HL-60/S4 treated with phorbol 12-myristate 13-acetate at 8.2 ng/mL for 4 days and 3 days (cell line): ENCODE results near the gene PDE6B.
"Not testable (repeated sequence)": the region's sequence is repeated elsewhere in the genome, so short reads cannot be mapped to it uniquely, and the experiment has no call there.

Experiments
- in situ Hi-C: fragments of 300-500 bp; cut with MboI; formaldehyde crosslinking; loops from 2 replicates; pipeline ENCODE4 v1.15.0; 2022; ENCODE audit warnings: low sequenced_read_pairs

Gene PDE6B

DNA sequence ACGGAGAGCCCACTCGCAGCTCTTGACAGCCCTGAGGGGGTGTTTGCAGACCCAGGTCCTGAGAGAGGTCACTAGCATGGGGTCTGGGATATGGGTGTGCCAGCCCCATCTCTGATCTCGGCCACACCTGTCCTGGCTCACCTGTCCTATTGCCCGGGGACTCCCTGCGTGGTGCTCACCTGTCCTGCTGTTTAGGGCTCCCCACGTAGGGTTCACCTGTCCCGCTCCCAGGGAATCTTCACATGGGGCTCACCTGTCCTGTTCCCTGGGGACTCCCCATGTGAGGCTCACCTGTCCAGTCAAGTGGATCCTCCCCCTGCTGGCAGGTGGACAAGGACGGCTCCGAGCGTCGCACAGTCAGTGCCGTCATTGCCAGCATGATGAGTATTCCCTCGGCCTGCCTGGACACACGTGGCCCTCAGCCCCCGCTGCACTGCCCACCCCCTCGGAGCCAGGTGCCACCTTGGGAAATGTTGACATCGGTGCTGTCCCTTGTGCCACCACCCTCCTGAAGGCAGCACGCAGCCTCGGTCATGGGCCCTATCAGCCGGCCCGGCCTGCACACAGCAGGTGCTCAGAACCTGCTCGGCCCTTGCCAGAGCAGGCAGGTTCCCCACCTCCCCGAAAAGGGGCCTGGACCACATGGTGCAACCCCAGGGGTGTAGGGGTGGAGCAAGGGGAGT is 57.3 kb downstream of the PDE6B start:
- in situ Hi-C loops = no loop called here

DNA sequence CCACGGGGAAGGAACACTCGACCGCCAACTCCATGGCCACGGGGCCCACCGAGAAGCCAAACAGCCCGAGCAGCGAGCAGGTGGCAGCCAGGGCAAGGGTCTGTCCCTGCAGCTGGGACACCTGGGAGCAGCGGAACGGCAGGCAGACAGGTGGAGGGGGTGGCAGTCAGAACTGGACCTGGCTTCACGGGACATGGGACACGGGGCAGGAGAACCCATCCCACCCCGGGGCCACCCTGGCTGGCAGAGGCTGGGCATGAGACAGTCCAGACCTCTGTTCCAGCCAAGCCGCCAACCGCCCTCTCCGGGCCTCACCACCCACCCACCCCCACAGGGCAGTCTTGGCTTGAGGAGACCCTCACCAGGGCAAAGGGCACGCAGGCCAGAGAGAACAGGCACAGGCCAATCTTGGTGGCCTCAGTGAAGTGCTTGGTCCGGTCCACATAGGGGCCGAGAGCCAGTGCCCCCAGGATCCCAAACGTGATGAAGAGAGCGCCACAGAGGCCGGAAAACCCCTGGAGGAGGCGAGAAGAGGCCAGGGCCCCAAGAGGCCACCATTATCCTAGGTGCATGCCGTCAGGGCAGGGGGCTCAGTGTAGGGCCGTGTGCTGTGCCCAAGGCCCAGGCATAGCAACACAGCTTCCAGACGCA is 58.0 kb downstream of the PDE6B start:
- in situ Hi-C loops = no loop called here

DNA sequence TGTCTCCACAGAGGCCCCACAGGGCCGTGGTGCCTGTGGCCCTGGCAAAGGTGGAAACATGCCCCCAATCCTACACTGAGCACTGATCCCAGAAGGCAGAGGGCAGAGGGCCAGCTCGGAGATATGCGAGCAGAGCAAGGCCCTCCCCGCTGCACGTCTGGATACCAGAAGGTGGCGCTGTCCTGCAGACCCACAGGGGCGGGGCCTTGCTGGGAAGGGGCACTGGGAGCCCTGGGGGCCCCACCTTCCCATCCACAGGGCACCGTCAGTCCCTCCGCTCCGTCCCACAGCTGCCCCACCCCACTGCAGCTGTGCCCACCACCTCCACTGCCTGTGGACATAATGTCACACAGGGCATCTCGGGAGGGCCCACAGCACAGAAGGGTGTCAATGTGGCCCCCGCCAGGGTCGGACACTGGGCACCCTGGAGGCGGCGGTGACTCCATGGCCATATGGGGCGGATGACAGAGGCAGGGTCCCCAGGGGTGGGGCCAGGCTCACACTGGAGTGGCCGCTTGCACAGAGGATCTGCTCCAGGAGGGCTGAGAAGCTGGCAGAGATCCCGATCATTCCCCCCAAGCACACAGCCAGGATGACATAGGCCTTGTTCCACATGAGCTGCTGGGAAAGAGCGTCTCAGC is 58.7 kb downstream of the PDE6B start:
- in situ Hi-C loops = no loop called here

DNA sequence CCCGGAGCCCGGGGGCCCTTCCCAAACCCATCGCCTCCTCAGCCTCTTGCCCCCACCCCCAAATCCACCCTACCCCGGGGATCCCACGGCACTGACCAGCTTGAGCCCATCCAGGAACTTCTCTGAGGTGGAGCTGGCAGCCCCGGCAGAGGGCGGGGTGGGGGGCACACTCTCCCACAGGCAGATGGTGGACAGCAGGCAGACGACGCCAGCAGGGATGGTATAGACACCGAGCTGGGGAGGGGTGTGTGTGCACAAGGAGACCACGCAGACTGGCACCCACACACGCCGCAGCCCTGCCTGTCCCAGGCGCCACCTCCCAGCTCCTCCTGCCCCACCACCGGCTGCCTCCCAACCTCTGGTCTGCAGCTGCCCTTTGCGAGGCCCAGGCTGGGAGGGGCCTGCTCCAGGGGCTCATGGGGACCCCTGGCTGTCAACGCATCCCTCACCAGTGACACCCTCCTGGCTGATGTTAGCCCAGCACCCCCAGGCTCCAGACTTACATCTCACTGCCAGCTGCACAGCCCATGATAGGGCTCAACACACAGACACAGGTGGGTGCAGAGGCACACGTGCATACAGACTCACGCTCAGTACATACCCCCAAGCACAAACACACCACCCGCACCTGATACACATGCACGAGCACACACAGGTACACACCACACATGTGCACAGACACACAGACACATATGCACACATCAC is 59.4 kb downstream of the PDE6B start:
- in situ Hi-C loops = no loop called here

DNA sequence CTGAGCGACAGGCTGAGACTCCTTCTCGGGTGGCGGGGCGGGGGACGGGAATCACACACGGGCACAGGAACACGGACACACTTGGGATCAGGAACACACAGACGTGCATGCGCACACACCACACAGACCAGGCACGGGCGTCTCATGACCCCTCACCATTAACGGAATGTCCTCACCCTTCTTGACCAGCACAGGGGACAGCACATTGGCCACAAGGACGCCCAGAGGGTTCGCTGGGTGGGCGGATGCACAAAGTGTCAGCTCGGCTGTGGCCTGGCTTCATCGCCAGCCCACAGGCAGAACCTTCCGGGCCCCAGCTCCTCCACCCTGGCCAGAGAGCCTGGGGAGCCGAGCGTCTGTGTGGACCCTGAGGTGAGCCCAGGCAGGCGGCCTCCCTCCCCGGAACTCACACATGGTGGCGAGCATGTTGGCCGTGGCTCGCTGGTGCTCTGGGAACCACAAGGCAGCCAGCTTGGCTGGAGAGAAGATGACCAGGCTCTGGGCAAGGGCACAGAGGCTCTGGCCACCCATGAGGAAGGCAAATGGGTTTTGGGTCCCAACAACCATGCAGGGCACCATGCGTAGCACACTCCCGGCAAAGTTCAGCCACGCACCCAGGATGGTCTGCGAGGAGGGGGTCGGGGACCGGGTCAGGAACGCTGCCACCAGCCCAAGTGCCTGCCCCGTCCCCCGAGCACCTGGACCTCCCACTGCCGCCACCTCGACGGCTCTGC is 60.5 kb downstream of the PDE6B start:
- in situ Hi-C loops = no loop called here

DNA sequence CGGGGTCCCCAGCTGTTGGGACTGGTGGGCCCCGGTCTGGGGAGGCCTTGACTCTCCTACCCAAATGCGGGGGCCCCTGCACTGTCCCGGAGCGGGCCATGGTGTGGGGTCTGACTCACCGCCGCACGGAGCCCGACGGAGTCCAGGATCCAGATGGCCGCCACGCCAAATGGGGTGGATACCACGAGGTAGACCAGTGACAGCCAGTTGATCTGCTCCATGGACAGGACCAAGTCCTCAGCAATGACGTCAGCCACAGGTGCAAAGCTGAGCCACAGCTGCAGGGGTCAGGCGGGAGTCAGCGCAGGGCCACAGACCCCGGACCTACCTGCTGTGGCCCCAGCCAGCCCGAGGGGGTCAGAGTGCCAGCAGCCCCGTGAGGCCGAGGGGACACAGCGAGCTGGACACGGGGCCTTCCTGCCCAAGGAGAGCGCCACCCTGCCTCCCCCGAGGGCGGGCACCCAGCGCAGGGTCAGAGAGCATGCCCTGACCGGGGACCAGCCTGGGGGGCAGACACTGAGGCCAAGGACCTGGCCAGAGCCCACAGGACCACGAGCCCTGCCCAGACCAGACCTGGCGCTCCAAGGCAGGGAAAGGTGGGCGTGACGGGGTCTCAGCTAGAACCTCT is 61.2 kb downstream of the PDE6B start:
- in situ Hi-C loops = no loop called here

DNA sequence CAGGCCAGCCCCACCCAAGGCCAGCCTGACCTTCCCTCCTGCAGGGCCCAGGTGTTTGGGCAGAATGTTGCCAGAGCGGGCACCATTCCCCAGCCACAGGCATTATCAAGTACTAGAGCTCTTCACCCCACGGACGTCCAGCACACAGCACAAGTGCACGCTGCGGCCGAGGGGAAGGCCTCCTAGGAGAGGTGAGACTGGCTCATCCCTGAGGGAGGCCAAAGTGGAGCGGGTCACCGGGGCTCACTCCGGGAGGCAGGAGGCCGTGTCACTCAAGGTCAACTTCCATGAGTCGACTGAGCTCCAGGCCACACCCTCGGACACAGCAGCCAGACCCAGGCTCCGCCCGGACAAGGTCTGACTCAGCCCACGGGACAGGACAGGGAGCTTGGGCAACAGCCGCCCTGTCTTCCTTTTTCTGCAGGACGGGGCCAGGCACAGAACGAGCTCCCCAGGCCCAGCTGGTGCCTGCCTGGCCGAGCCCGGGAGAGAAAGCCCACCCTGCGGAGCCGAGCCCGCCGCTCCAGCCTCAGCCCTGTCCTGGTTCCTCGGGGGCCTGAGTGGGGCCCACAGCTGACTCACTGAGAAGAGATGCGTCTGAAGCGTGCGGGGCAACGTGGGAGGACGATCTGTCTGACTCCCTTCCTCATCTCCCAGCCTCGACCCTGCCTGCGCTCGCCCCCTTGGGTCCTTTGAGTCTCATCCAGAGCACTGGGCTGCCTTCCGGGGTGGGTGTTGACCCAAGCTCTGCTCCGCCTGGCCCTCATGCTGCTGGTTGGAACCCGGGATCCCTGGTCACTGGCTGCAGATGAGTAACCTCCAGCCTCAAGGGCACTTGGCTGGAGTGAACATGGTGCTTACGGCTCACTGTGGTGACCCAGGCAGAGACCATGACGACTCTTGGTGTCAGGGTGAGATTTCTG is 61.9 kb downstream of the PDE6B start:
- in situ Hi-C loops = no loop called here

DNA sequence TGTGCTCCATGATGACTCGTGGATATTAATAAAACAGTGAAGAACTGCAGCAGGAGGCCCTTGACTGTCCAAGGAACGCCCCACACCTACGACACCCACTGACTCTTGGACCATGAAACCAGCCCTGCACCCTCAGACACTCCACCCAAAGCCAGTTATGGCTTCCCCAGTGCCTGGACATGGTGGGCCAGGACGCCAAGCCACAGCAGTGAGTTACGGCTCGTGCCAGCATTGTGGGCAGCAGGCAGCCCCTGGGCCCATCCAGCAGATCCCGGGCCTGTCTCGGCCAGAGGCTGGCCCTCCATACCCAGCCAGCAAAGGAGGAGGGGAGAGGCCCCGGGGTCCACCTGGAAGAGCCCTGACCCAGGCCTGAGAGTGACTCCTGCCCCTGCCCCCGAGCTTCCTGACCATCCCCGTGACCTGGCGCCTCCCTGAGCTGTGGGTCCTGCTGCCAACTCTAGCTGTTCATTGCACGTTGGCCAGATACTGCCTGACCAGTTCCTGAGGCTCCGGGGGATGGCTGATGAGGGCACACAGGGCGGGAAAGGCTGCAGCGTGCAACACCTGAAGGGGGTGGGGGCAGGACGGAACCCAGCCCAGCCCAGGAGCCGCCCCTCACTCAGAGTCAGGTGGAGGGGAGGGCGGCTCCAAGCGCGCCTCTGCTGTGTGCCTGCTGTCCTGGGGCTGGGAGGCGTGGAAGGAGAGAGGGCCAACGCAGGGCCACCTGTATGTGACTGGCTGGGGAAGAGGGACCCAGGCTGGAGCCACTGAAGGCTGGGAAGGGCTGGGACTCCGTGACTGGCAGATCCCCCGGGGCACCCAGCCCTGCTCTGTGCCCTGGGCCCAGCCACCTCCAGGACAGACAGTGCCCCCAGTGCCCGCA is 62.8 kb downstream of the PDE6B start:
- in situ Hi-C loops = no loop called here

DNA sequence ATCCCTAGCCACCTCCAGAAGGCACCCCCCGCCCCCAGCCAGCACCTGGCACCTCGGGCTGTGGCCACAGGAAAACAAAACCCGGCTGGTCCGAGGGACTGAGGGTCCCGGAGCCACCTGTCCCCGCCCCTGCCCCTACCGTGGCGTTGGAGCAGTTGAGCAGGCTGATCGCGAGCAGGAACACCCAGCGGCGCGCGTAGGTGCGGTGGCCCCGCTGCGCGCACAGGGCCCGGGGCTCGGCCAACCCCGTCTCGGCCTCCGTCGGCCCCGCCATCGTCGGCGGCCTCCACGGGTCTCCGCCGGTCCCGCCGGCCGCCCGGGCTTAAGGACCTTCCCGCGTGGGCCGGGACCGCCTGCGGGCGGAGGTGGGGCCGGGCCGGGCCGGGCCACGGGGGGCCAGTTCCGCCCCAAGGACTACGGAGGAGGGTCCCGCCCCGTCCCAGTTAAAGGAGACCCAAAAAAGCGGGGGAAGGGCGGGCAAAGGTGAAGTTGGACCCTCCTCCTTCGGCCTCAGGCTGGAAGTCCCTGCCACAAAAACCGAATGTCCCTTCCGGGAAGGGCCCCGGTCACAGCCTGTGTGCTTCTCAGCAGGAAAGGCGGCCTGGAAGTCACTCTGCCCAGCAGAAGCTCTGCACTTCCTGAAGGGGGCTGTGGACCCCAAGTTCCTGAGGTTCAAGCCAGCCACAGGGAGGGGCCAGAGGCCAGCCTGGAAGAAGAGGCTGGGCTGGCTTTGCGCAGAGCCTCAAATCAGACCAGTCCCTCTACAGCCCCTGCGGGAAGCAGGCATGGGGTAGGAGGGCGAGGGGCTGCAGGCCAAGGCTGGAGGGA is 63.7 kb downstream of the PDE6B start, which contains the start of gene SLC49A3:
Gene SLC49A3 (minus strand): TSS at position 298 of the 828 bp plus-strand sequence. CDS start 24 bp downstream, at position 274.
- in situ Hi-C loops = no loop called here

DNA sequence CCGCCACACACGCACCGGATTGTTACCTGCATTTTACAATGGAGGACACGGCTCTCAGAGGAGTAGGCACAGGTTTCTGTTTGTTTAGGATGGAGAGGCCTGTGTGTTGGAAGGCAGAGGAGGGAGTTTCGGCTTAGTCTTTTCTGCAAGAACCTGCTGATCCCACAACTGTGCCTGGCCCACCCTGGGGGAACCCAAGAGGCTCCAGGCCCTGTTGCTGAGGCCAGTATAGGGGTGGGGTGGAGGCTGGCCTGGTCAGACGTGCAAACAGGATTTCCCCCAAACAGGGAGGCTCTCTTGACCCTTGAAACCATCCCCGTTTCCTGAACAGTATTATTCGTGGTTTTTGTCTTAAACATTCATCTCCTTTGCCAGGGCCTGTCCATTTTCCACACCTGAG is 64.3 kb downstream of the PDE6B start:
- in situ Hi-C loops = no loop called here

DNA sequence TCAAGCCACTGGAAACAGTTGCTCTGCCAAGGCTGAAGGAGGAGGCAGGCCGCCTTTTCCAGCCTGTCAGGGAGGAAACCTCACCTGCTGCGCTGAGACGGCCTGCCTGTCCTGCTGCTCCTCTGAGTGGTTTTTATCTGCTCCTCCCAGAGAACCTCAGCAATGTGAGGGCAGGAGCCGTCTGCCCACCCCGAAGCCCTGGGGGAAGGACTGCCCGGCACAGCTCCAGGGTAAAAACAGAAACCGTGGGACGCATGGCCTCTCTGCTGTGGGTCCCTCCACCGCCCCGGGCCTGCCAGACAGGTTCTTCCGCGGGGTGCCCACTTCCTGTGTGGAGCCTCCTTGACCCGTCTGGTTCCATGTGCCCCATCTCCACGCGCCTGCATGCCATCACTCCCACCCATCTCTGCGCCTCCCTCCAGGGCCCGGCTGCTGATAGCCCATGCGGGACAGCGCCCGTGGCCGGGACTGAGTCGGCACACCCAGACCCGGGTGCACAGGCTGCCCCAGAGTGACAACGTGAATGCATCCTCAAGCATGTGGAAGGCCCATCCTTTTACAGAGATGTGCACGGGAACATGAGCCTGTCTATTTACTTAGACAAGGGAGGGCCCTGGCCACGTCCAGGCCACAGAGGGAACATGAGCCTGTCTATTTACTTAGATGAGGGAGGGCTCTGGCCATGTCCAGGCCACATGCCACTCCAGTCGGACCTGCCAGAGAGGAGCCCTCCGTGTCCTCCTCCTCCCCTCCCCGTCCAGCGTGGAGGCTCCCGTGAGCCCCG is 67.6 kb downstream of the PDE6B start:
- in situ Hi-C loops = no loop called here

DNA sequence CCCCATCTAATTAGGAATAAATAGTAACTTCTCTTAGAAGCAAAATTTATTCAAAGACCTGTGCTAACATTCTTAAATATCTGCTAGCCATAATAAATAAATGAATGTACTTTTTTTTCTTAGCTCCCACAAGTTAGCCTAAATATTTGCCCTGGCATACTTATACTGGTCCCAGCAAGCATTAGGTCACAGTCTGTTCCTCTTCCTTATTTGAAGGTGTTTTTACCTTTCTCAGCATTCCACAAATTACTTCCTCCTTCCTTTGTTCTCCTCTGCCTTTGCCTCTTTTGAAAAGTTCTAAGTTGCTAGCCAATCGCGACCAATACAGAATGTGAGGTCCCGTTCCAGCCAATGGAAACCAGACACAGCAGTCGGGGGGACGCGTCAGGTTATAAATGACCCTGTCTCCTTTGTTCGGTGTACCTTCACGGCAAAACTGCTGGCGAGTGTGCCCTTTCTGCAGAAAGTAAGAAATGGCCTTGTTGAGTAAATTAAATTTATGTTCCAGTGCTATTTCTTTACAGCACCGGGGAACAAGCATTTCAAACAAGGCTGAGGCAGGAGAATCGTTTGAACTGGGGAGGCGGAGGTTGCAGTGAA is 69.1 kb downstream of the PDE6B start:
- in situ Hi-C loops = not testable (repeated sequence)

DNA sequence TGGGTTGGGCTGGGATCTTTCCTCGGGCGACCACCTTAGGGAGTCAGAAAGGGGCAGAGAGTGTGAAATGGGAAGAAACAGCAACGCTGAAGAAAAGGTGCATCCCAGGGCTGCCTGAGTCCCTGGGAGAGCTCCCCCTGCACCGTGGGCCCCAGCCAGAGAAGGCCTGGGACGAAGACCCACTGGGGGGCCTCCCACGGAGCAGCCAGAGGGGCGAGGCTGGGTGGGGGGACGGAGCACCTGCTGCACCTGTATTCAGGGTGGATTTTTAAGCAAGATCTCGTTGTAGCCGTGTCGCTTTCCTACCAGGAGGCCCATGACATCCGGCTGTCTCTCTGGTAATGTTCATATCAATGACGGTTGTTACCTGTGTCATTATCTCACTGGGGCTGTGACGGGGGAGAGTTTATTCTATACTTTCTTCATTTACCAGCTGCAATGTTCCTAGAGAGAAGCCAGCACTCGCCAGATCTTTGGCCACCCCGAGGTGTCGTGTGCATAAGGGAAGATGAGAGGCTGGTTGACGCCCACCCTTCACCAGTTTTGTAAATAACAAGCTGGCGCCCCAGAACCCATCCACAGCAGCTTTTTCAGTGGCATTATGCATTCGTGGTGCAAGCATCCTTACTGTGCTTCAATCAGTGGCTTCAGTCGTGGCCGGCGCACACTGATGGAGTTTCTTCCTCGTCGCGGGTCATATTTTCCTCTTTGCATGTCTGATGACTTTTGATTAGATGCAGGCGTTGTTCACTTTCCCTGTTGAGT is 74.6 kb downstream of the PDE6B start:
- in situ Hi-C loops = no loop called here

DNA sequence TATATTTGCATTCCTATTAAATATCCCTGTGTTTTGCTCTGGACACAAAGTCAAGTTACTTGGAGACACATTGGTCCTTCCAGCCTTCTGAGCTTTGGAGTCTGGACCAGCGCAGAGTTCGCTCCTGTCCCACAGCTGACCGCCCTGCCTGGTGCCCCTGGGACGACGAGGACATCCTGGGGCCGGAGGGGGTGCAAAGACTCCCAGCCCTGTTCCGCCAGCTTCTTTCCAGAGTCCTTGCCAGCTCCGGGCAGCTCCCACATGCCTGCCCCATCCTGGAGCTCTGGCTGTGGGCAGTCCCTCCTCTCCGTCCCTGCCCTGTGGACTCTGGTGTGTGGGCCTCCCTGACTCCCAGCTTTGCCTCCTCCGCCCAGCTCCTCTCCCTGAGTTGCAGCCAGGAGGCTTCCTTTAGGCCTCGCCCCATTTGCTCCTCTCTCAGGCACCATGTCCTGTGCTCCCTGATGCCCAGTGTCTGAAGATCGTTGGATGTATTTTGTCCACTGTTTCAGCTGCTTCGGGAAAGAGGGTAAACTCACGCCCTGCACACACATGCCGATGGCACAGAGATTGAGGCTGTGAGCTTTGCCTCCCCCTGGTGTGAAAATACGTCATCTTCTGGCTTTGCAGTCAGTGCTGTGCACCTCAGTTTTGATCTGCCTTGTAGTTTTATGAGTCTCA is 75.4 kb downstream of the PDE6B start:
- in situ Hi-C loops = no loop called here

DNA sequence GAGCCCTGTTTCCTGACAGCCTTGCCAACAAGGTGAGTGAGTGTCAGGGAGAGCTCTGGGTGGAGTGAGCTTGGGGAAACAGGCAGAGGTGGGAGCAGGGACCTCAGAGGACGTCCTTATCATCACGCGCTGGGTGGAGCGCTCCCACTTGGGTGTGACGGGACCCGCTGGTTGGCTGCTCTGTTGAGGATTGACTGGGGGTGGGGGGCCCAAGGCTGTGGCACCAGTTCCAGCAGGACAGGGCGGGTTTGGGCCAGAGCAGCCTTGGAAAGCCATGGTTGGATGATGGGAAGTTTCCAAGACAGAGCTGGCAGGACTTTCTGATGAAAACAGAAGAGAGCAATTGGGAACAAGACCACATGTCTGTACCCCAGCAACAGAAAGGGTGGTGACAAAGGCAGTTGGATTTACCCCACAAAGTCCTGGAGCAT is 77.3 kb downstream of the PDE6B start:
- in situ Hi-C loops = no loop called here
